HAP-1 (cell line): ENCODE results near the gene SHC4.
A peak's percentile ranks its signal among the peaks of the same experiment; 100 is the strongest.

Experiments
- DNase-seq, 2 experiments: peaks; one replicate each; pipeline ENCODE4 v3.0.0-alpha.2; 2016 to 2020; ENCODE audit warnings: low spot score in 2 of 2
- H3K27me3 ChIP-seq: fragments of 250-450 bp; sonication (Bioruptor Pico); 2 replicates; pipeline ENCODE4 v1.5.1; 2020; ENCODE audit warnings: low read depth, mild to moderate bottlenecking, moderate library complexity
- H3K36me3 ChIP-seq: fragments of 250-450 bp; sonication (Bioruptor Pico); replicated peaks from 2 replicates; pipeline ENCODE4 v1.5.1; 2020; ENCODE audit warnings: mild to moderate bottlenecking
- H3K4me1 ChIP-seq: fragments of 250-450 bp; sonication (Bioruptor Pico); 2 replicates; pipeline ENCODE4 v1.5.1; 2020; ENCODE audit warnings: mild to moderate bottlenecking
- H3K4me3 ChIP-seq: fragments of 250-450 bp; sonication (Bioruptor Pico); 2 replicates; pipeline ENCODE4 v1.5.1; 2020; ENCODE audit warnings: mild to moderate bottlenecking, moderate library complexity
- H3K9me3 ChIP-seq: fragments of 250-450 bp; sonication (Bioruptor Pico); 2 replicates; pipeline ENCODE4 v1.5.1; 2020; ENCODE audit warnings: mild to moderate bottlenecking, moderate library complexity
- in situ Hi-C: fragments of 300-500 bp; cut with MboI; formaldehyde crosslinking; loops from 3 replicates; pipeline ENCODE4 v1.14.3; 2020; ENCODE audit warnings: low sequenced_read_pairs, inconsistent platforms, mixed read lengths

The SHC4 gene

DNA sequence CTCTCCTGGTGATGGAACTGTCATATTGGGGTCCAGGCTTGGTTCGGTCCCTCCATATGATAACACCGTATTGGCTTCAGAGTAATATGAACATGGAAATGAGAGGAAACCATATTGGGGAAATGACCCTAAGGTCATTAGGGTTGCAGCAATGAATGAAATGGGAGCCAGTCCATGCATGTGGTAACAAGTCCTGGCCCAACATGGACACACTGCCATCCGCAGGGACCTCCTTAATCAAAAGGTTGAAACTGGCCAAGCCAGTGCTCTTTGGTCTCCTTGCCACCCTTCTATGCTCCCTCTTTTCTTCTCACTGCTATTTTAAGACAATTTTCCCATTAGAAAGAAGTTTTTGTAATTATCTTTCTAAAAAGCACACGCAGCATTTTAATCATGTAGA lies 8.3 kb downstream of the SHC4 start:
- Histone ChIP-seq H3K36me3 (no peaks in the 10 kb centered on the region), H3K4me3 (no peak overlapping the region), H3K27me3 (no peaks in the 10 kb centered on the region), H3K4me1 (no peaks in the 10 kb centered on the region; the same call in 1 of the 2 replicates), H3K9me3 (no peaks in the 10 kb centered on the region)
- DNase-seq: no peak
- in situ Hi-C loops: no loop called here

DNA sequence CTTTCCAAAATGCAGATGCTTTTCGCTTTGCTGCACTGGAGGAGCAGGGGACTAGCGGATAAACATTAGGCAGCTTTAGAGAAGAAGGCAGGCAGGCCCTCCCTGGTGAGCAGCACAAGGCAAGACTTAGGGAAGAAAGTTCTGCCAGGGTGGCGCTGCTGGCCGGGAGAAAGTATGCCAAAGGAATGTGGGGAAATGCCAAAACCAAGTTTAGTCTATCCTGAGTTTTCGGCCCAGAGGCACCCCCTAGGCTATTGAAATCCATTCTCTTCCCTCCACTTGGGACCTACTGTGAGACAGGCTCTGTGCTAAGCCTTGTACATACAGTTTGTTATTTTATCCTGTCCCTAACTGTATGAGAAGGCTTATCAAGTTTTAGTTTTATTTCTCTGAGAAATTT lies 9.2 kb downstream of the SHC4 start:
- no peak overlapping the region for H3K4me3 ChIP-seq
- no peaks in the 10 kb centered on the region for H3K9me3 ChIP-seq
- DNase-seq: no peak
- no peaks in the 10 kb centered on the region; the same call in 1 of the 2 replicates for H3K4me1 ChIP-seq
- in situ Hi-C loops: no loop called here
- no peaks in the 10 kb centered on the region for H3K27me3 ChIP-seq
- H3K36me3 ChIP-seq: no peaks in the 10 kb centered on the region

DNA sequence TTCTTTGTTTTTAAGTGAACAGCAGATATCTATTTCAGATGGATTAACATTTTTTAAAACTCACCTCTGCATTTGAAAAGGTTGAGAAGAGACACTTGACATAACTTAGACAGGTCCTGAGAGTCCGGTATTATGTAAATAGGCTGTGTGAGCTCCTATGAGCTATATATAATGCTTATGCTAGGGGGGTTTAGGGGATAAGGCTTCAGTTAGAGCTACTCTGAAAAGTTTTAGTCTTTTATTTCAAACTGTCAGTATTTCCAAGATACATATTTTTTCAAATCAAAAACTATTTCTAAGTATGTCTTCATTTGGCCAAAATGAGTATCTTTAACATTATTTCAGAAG lies 16.9 kb downstream of the SHC4 start:
- 0 out of 2 replicates have a peak, but pooled peaks cover 2% of the 10 kb centered on the region for H3K27me3 ChIP-seq
- H3K4me1 ChIP-seq: peaks cover 4% of the 10 kb centered on the region
- DNase-seq: peak in 1 of 2 experiments; percentile 39
- no peaks in the 10 kb centered on the region for H3K36me3 ChIP-seq
- H3K9me3 ChIP-seq: no peaks in the 10 kb centered on the region
- H3K4me3 ChIP-seq: no peak overlapping the region
- in situ Hi-C loops: no loop called here

DNA sequence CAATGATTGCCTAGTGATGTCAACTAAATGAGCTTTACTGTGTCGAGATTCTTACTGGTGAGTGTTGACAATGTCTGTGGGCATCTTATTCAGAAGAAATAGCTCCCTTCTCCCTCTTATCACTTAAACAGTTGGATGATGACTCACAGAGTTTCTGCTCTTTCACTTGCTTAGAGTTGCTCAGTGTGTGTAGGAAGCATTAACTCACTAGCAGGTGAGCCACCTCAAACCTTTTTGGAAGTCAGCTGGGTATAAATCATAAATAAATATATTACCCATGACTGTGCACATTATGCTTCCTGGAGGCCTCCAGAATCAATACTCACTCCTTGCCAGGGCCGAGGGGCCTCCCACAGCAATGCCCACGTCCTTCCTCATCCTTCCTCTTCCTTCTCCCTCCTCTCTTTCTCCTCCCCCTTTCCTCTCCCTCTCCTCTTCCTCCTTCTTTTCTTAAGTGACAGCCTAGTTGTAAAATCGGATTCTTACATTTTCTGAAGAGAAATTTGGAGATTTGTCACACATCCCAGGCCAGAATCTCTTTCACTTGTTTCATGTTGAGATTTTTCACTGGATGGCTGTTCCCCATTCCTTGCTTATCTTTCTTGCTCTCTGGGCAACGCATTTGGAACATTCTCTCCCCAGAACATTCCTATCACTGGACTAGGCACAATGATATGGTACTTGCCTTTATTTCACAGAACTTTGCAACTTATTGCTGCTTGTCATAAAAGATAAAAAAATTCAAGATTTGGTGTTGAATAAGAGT lies 17.5 kb downstream of the SHC4 start:
- in situ Hi-C loops: no loop called here
- no peak for DNase-seq
- Histone ChIP-seq H3K4me3 (no peak overlapping the region), H3K36me3 (no peaks in the 10 kb centered on the region), H3K27me3 (0 out of 2 replicates have a peak, but pooled peaks cover 2% of the 10 kb centered on the region), H3K9me3 (no peaks in the 10 kb centered on the region), H3K4me1 (peaks cover 4% of the 10 kb centered on the region)

DNA sequence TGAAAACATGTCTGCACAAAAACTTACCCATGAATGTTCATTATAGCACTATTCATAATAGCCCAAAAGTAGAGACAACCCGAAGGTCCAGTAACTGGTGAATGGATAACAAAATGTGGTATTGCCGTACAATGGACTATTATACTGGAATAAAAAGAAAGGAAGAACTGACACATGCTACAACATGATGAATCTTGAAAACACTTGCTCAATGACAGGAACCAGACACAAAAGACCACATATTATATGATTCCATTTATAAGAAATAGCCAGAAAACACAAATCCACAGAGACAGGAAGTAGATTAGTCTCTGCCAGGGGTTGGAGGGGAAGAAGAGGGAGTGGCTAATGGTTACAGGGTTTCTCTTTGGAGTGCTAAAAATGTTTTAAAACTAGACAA lies 18.3 kb downstream of the SHC4 start:
- 0 out of 2 replicates have a peak, but pooled peaks cover 2% of the 10 kb centered on the region for H3K27me3 ChIP-seq
- no peak for DNase-seq
- H3K4me3 ChIP-seq: no peak overlapping the region
- no peaks in the 10 kb centered on the region for H3K36me3 ChIP-seq
- peaks cover 4% of the 10 kb centered on the region for H3K4me1 ChIP-seq
- H3K9me3 ChIP-seq: no peaks in the 10 kb centered on the region
- in situ Hi-C loops: no loop called here

DNA sequence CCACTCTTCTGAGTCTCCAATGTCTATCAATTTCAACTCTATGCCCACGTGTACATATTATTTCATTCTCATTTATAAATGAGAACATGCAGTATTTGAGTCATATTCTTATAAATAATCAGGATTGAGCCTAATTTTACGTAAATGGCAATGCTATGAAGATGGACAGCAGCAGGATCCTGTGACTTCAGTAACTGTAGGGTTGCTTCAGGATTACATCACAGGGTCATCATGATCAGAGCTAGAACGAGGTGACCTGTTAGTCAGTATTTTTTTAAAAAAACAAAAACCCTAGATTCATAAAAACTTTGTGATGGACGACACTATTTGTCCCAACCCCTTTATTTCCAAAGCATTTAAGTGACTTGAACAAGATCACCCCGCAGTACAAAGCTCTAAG lies 21.8 kb downstream of the SHC4 start:
- no peak overlapping the region for H3K4me3 ChIP-seq
- DNase-seq: no peak
- H3K4me1 ChIP-seq: peaks cover 4% of the 10 kb centered on the region; the same call in 1 of the 2 replicates
- H3K27me3 ChIP-seq: 0 out of 2 replicates have a peak, but pooled peaks cover 2% of the 10 kb centered on the region
- H3K9me3 ChIP-seq: no peaks in the 10 kb centered on the region
- in situ Hi-C loops: no loop called here
- H3K36me3 ChIP-seq: no peaks in the 10 kb centered on the region

DNA sequence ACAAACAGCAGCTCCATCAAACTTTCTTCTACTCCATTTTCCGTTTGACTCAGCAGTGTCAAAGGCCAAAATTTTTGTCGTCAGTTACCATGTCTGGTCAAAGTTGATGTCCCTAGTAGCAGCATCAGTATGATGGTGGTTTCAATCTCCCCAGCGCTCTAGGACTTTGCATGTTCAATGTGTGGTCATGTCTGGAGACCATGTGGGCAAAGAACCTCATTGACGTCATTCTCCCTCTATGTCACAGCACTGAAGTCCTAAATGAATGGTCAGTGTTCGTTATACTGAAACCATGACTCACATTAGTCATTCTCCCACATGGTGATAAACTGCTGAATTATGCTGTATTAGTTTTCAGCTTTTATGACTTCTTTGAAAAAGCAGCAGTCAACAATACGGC lies 23.2 kb downstream of the SHC4 start:
- Histone ChIP-seq H3K4me1 (no peaks in the 10 kb centered on the region), H3K9me3 (no peaks in the 10 kb centered on the region), H3K27me3 (peaks cover 7% of the 10 kb centered on the region; the same call in 1 of the 2 replicates), H3K36me3 (no peaks in the 10 kb centered on the region), H3K4me3 (no peak overlapping the region)
- in situ Hi-C loops: no loop called here
- DNase-seq: no peak

DNA sequence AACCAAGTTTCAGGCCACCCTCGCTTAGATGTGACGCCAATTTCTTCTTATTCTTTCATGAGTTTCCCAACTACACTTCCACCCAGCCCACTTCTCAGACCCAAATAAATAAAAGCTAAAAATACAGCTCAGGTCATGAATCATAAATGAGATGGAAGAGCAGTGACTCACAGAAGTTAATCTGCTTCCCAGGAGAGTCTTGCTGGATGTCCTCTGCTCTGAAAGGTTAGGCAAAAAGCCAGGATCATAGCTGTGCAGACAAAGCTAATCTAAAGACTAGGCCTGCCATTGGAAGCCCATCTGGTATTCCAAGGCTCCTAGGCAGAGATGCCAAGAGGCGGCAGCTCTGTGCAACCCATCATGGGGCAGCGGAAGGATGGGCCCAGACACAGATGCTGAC lies 24.1 kb downstream of the SHC4 start:
- Histone ChIP-seq H3K27me3 (peaks cover 7% of the 10 kb centered on the region; the same call in 1 of the 2 replicates), H3K36me3 (no peaks in the 10 kb centered on the region), H3K4me3 (no peak overlapping the region), H3K9me3 (no peaks in the 10 kb centered on the region), H3K4me1 (no peaks in the 10 kb centered on the region)
- in situ Hi-C loops: no loop called here
- DNase-seq: no peak

DNA sequence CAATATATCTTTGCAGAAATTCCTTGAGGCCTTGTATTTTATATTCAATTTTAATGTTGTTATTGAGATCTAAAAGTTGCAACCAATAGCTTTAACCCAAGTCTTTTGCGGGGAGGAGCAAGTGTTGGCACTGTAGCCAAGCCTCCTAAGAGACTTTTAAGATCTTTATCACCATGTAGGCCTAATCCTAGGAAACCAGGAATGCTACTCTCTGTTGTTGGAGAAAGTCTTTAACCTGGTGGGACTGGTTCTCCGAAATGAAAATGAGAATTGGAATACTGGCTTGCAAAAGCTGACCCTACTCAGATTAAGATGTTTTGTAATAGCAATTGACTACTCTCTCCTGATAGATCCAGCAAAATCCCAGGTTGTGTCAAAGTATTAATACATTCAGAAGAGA lies 25.8 kb downstream of the SHC4 start:
- no peaks in the 10 kb centered on the region for H3K4me1 ChIP-seq
- H3K36me3 ChIP-seq: no peaks in the 10 kb centered on the region
- in situ Hi-C loops: no loop called here
- DNase-seq: no peak
- peaks cover 4% of the 10 kb centered on the region; the same call in 1 of the 2 replicates for H3K27me3 ChIP-seq
- H3K9me3 ChIP-seq: no peaks in the 10 kb centered on the region
- no peak overlapping the region for H3K4me3 ChIP-seq

DNA sequence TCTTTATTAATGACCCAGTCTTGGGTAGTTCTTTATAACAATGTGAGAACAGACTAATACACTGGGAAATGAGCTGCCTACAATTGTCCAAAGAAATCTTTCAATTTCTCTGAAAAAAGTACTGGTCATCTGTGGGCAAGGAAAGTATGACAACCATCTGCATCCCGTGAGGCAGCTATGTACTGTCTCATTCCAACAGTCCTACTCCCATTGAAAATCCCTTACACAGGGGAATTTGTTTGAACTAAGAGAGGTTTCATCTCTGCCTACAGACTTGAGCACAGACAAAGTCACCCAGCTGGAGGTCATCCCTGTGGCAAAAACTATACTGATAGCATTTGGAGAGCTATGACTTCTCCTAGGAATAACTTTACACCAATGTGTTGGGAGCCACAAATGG lies 27.1 kb downstream of the SHC4 start:
- Histone ChIP-seq H3K4me1 (no peaks in the 10 kb centered on the region), H3K9me3 (no peaks in the 10 kb centered on the region), H3K27me3 (peaks cover 4% of the 10 kb centered on the region; the same call in 1 of the 2 replicates), H3K36me3 (no peaks in the 10 kb centered on the region), H3K4me3 (no peak overlapping the region)
- in situ Hi-C loops: no loop called here
- no peak for DNase-seq

DNA sequence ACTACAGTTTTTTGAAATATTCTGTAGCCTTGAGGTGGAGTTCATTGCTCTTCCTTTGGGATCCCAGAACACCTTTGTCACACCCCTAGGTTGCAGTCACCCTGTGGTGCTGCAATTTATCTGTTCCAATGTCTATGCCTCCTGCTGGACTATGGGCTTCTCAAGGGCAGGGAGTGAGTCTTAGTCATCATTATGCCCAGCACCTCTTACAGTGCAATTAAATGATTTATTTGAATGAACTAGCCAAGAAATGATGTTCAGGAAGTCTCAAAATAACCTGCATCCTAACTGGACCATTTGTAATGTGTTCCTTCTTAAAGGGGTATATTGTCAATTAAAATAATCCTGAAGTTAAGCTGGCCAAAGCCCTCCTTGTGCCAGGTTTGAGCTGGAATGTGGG lies 28.5 kb downstream of the SHC4 start:
- H3K36me3 ChIP-seq: no peaks in the 10 kb centered on the region
- no peaks in the 10 kb centered on the region for H3K4me1 ChIP-seq
- no peaks in the 10 kb centered on the region for H3K9me3 ChIP-seq
- no peak for DNase-seq
- no peak overlapping the region for H3K4me3 ChIP-seq
- in situ Hi-C loops: no loop called here
- H3K27me3 ChIP-seq: peaks cover 7% of the 10 kb centered on the region

DNA sequence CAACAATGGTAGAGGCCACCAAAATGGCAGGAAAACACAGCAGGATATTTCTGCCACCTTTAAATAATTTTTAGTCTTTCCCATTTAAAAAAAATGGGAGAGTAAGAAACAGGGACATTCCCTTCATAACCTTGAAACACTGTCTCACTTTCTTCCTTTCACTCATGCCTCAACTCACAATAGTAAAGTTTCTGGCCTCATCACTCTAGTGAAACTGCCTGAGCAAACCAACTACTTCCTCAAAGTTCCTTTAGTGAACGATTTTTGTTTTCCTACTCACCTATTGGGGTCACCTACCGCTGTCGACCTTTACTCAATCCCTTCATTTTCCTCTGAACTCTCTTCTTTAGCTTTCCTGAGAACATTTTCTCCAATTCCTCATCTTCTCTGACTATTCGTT lies 33.0 kb downstream of the SHC4 start:
- Histone ChIP-seq H3K27me3 (peaks cover 3% of the 10 kb centered on the region; the same call in 1 of the 2 replicates), H3K36me3 (no peaks in the 10 kb centered on the region), H3K4me1 (no peaks in the 10 kb centered on the region), H3K9me3 (no peaks in the 10 kb centered on the region), H3K4me3 (no peak overlapping the region)
- no peak for DNase-seq
- in situ Hi-C loops: no loop called here

DNA sequence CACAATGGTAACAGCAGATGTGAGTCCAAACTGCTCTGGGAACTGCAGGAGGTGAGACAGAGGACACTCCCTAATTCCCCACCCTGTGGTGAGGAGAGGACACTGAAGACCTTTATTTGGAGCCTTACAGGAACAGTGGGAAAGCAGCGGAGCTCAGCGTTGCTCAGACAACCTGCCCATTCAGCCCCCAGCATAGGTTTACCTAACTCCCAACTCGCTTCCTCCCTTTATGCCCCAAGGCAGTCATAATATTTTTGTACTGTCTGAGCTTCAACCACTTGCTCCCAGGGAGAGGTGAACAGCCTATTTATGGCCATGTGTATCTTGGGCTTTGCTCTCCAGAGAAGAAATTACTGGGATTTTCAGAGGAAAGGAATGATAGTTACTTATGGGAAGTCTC lies 34.1 kb downstream of the SHC4 start:
- in situ Hi-C loops: no loop called here
- H3K4me3 ChIP-seq: no peak overlapping the region
- peaks cover 3% of the 10 kb centered on the region; the same call in 1 of the 2 replicates for H3K27me3 ChIP-seq
- H3K36me3 ChIP-seq: no peaks in the 10 kb centered on the region
- no peaks in the 10 kb centered on the region for H3K9me3 ChIP-seq
- DNase-seq: no peak
- H3K4me1 ChIP-seq: no peaks in the 10 kb centered on the region

DNA sequence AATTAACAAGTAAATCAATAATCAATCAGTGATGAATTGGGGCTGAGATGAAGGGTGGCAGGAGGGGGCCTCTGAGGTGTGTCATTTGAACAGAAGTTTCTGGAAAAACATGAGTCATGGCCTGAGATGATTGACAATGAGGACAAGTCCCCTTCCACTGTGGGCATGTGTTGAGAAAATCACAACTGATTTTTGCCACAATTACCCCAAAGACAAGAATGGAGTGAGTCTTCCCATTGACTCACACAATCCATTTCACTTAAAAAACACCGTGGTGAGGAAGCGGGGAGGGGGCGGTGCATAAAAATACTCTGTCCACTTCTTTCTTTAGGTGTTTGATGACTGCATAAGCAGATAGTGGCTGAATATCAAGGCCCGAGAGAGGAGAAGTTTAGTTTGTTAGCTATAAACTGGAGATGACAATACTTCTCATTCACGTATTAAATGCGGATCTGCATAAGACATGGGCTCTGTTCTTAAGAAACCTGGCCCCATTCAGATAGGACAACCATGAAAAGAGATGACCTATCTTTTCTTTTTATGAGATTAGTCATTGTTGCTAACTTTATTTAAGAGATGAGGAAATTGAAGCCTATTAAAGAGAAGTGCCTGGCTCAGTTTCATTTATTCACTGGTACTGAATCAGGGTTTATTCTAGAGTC lies 34.7 kb downstream of the SHC4 start:
- peaks cover 3% of the 10 kb centered on the region; the same call in 1 of the 2 replicates for H3K27me3 ChIP-seq
- in situ Hi-C loops: no loop called here
- no peaks in the 10 kb centered on the region for H3K9me3 ChIP-seq
- DNase-seq: no peak
- no peak overlapping the region for H3K4me3 ChIP-seq
- no peaks in the 10 kb centered on the region for H3K4me1 ChIP-seq
- H3K36me3 ChIP-seq: no peaks in the 10 kb centered on the region
